ENCODE measurements around the gene CDK6.

The CDK6 gene

DNA sequence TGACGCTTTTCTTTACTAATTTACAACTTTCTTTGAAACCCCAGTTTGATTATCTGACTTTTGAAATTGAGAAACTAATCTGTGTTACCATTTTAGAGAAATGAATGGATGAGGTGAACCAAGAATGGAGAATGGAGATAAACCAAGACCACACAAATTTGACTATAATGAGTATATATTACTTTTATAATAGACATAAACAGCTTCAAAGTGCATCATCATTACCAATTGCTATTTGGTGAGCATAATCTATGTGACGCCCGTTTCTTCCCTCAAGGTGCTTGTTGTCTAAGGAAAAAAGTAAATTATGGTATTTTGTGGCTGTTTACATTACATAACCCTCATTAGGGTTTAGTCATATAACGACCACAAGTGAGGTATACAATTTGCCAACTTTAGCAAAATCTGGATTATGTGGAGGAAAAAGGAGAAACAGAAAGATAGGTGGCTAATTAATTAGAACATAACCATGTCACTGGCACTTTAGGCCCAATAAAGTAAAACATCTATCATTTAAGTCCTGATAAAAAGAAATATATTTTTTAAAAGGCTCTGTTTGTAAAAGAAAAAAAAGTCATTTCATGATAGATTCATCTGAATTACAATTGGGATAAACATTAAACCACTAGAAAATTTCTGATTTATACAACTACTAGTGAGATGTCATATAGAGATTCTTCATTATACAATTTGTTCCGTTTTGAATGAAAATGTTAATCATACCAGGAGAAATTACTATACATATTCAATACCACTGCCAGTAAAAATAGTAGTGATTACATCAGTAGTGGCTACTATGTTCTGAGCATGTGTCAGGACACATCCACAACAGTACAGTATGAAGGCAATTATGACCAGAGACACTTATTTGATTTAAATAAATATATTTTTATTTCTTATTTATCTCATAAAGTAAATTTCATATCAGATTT is 128.0 kb downstream of the CDK6 start:
- DNase-seq (ENCODE audit: low read depth): no peak

DNA sequence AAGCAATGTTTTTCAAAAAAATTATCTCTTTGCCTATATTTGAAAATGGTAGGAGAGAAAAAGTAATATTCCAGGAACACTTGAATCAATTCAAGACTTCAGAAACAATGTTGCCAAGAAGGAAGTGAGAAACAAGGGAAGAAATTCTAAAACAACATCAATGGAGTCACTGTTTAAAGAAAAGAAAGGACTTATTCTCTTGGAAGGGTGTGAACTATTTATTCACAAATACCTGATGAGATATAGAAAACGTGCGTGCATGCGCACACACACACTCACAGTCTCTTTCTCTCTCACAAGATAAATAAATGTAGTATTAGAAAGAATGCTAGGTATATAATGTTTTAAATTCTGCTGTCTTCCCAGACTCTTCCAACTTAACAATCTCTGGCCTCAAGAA is 128.9 kb downstream of the CDK6 start:
- DNase-seq (ENCODE audit: low read depth): no peak

DNA sequence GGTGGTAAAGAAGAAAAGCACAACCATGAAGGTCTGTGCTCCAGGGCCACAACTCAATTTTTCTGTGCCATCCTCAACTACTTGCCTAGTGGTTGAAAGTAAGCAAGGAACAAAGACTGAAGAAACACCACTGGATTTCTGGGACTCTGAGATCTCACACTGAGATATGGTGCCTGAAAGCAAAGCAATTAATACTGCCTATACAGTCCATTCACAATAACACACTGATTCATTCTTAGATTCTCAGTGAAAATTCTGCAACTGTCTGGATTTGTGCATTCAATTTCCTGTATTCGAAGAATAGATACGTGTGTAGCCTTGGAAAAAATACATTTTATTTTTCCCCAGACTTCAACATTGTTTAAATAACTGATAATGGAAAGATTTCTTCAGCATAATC is 129.8 kb downstream of the CDK6 start:
- no peak for DNase-seq (ENCODE audit: low read depth)

DNA sequence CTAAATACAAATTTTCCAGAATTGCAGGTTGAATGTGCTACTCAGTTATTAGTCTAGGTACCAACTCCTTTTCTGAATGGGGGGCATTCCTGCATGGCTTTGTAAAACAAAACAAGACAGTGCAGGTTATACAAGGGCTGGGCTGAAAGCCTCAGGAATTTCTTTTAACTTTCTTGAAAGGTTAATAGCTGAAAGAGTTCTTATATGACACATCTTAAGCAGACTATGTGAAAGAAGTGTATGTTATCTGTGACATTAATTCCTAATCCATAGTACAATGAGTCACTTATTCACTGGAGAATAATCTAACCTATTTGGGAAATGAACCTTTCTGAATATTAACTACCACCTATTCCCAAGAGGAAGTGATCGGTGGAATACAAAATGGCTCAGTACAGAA is 130.5 kb downstream of the CDK6 start:
- DNase-seq (ENCODE audit: low read depth): no peak

DNA sequence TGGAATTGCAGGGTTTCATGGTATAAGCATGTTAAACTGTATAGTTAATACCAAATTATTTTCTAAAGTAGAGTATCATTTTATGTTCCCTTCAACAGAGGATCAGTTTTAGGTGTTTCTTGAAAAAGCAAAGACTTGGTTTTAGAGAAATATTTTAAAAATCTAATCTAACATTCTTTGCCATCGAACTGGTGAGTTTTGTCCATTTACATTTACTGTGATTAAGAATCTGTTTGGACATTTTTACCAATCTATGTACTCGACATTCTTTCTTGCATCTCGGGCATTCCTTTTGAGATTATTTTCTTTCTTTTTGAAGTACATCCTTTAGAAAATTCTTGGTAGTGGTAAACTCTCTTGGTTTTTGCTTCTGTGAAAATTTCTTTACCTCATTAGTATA is 131.5 kb downstream of the CDK6 start:
- no peak for DNase-seq (ENCODE audit: low read depth)

DNA sequence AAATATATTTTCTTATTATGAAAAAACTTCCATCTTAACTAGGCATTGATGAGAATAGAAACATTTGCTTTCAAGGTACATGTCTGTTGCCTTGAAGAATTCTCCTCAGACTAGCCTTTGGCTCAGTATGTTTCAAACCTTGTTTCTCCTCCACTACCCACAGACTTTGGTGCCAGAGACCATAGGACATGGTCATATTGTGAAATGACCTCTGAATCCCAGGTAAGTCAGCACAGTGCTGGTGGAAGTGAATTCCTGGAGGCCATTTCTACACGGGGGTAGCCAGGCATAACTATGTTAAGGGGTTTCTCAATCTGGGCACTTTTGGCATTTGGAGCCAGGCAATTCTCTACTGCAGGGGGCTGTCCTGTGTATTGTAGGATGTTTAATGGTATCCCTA is 133.8 kb downstream of the CDK6 start:
- DNase-seq (ENCODE audit: low read depth): no peak

DNA sequence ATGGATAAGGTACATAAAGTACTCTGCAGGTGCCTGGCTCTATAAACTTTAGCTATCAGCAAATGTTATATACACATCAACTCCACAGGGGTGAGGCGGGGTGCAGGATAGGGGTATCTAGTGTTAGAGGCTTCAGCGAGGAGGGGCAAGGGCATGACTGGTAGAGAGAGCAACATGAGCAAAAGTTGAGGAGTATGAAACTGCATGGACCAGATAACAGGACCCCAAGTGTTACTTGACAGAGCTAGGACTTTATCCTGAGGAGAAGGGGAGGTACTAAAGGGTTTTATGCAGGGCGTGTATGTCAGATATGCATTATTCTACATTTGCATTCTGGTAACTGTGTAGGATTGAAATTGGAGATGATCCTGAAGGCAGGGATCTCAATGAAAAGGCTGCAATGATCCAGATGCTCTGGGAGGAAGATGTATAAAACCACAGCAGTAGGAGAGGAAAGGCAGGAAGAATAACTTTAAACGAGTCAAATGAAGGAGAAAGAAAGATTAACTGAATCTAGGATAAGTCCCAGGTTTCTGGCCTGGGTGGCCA is 136.3 kb downstream of the CDK6 start:
- no peak for DNase-seq (ENCODE audit: low read depth)

DNA sequence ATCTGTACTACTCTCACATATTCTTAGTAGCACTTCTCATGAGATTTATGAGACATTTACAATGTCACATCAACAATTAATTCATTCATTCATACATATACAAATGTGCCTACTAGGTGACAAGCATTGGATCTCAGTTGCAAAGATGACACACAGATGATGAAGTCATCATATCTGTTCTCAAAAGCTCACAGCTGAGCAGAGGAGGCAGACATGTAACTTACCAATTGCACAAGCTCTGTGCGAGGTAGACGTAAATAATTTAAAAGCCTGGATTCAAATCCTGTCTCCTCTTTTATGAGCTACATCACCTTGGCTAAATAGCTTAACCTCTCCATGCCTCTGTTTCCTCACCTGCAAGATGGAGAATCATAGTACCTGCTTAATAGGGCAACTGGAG is 136.8 kb downstream of the CDK6 start:
- DNase-seq (ENCODE audit: low read depth): no peak

DNA sequence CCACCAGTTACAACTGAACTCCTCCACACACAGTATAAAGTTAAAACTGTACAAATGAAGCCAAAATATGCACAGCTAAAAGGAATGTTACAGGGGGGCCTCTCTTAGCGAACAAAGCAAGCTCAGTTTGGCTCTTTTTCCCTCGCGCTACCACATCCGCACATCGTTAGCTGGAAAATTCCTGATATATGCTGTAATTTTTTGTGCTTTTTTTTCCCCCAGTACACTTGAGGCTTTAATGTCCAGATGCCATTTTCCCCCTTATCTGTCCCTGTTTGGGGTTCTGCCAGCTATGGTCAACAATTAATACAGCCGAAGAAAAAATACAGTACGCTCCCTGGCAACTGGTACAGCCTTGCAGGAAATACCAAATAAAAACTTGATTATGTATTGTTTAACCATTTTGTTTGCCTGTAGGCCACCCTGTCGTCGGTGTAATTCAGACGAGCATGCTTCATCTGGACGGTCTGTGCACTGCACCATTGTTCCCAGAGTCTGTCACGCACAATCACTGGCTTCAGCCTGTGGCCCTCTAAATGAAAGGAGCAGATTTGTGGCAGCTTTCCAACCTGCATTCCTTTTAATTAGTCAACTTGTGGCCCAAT is 138.0 kb downstream of the CDK6 start:
- peak; percentile 37 for DNase-seq (ENCODE audit: low read depth)

DNA sequence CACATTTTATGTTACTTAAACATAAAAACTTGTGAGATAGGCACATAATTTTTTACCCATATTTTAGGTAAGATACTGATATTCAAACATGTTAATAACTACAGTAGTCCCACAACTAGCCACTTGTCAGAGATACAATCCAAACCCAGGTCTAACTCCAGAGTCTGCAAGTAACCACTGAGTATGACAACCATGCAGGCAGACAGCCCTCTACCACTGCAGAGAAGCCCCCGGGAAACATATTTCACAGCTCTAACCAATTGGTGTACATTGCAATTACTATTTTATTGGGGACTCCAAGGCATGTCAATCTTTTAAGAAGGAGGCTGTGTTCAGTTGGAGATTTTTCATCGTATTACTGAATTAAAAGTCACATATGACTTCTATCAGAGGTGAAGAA is 139.0 kb downstream of the CDK6 start:
- no peak for DNase-seq (ENCODE audit: low read depth)

DNA sequence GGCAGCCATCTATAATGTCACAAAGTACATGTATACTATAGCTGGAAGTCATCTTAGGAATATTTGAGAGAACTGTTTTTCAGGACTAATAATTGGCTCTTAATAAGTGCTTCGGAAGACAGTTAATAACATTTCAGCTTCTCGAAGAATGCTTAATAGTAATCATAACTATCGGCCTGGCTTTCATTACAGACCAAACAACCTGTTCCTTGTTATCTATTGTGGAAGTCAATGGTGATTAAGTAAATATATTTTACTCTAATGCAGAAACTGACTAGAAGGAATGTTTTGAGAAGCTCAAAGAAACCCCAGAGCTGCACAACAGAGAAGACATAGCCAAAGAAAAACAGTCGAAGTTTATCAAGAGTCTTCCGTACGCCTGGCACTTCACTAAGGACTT is 139.4 kb downstream of the CDK6 start:
- no peak for DNase-seq (ENCODE audit: low read depth)

DNA sequence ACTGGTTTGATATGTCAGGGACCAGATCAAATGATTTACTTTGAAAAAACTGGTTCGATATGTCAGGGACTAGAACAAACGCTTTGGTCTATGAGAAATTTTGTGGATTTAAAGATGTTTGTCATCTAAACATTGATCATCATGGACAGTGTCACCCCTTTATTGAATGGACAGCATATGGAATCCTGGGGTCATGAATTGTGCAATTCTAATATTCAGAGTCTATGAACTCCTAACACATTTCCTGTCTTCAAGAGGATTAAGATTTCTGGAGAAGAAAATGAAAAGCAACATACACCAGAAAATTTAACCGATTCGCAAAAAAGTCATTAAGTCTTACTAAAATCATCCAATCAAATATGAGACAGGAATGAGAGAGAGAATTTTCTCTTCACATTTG is 139.8 kb downstream of the CDK6 start:
- DNase-seq (ENCODE audit: low read depth): no peak

DNA sequence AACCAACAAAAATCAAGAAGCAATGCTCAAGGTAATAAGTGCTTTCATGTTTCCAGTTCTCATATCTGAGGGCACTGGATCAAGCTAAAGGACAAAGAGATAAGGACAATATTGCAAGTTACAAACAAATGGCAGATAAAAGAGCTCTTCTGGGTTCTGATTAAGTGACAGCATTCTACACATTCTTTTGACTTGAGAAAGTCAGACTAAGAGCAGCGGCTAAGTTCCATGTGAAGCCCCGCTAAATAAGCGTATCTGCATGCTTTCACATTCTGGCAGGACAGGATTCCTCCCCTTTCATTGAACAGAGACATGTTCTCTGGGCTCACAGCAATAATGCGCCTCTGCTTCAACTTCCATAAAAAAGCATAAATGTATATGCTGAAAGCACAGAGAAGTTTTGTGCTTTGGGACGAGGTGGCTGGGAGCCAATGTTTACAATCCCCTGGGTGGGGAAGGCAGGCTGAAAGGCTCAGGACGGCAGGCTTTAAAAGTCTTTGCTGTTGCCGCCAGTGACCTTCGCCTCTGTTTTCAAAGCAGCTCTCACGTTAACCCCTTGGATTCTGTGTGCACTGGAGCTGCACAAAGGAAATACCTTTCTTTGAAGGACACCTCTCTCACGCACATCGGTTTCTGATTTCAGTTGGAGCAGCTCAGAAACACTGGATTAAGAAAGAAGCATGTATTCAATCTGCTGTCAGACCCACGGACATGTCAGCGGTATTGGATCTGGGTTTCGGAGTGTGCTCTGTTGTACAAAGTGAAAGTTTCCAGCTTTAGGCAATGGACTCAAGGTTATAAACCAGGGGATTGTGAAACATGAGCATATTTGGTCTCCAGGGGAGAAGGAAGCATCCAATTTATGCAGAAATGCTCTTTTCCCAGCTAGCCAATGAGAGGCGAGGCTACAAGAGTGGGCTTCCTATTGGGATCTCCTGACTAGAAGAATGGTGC is 140.8 kb downstream of the CDK6 start:
- peak; percentile 78 for DNase-seq (ENCODE audit: low read depth)

DNA sequence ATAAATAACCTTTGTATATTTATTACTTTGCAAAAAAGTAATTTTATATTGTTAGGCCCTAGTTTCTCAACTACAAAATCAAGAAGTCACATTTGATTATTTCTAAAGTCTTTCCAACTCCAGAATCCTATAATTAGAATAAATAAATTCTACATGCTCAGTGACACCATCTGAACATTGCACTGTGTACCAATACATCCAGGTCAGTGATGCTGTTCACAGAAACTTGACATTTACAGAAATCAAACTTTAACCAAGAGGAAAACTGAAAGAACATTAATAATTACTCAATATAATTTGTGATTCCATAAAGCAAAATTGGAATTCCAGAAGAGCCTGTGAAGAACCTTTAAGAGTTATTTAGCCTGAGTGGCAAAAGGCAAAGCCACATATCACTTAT is 142.2 kb downstream of the CDK6 start:
- no peak for DNase-seq (ENCODE audit: low read depth)

DNA sequence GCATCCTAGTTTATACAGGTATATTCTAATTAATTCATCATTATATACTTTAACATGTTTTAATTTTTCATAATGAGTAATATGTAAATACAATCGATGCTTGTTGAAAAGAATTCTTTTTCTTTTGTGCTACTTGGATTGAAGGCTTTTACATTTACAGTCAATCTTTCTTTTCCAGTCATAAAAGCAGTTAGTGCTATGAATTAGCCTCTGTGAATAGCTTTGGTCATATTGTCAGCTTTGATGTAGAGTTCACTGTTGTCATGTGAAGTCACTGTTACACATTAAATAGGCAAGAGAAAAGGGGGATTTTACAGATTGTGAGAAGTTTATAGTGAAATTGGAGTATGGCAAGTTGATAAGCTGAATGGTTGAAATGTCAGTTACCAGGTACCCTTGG is 142.9 kb downstream of the CDK6 start:
- DNase-seq (ENCODE audit: low read depth): no peak

DNA sequence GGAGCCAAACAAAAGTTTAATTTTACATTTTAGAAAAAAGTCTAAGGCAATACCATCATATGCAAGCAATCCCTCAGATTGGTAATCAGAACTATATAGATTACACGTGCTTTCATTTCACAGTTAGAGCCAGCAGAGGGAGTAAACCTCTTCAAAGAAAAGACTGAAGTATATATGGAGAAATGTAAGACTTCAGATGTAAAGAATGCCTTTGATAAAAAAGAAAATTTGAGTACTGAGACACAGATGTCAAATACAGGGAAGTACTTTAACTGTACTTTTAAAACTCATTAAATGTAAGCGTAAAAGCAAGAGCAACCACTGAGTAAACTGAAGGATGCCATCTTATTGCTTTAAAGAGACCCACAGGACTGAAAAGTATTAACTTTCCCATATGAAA is 144.8 kb downstream of the CDK6 start:
- DNase-seq (ENCODE audit: low read depth): peak; percentile 38

DNA sequence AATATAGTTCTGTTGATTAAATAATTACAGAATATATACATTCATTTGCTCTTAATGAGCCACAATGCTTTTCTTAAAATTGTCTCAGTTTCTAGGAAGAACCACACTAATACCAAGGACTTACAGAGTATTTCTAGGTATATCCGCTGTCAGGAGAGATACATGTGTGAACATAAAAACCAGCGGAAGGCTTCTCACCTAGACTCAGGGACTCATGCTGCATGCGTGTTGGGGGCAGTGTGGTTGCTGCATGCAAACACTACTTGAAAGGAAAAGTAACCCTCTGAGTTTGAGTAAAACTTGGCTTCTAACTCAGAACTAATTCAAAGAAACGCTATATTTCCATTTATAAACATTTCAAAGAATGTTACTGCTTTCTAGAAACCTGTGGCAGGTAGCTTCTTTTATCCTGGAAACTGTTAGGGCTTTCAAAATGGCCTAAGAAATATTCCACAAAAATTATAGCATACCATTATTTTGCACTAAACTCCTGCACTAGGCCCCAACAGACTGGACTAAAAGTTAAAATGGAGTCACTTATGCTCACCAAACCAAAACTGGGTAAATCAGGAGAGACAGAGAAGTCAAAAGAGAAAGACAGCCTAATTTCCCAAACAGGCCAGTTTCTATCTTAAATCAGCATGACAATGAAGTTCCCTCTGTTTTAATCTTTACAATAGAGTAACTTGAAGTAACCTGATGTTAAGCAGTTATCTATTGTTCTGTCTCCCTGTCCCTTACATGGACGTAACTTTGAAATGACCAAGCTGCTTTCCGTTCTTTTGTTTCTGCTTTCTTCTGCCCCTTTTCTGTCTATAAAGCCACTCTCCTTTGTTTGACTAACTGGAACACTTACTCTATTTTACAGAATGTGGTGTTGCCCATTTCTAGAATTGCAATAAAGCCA is 151.0 kb downstream of the CDK6 start:
- no peak for DNase-seq (ENCODE audit: low read depth)

DNA sequence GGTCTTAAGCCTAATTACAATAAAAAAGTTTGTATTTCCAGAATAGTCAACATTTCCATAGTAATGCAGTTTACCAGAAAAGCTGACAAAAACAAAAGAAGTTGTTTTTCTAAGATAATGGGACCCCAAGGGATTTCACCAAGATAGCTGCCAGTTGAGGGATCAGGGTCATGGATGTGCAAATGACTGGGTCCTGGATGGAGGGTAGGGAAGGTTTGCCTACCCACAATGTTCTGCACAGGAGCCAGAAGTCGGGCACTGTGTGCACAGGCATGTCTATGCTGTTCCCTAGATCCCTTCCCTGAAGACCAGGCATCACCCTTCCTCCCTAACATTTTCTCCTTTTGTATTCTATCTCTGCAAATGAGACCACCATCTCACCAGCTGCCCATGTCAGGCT is 152.1 kb downstream of the CDK6 start:
- DNase-seq (ENCODE audit: low read depth): no peak

DNA sequence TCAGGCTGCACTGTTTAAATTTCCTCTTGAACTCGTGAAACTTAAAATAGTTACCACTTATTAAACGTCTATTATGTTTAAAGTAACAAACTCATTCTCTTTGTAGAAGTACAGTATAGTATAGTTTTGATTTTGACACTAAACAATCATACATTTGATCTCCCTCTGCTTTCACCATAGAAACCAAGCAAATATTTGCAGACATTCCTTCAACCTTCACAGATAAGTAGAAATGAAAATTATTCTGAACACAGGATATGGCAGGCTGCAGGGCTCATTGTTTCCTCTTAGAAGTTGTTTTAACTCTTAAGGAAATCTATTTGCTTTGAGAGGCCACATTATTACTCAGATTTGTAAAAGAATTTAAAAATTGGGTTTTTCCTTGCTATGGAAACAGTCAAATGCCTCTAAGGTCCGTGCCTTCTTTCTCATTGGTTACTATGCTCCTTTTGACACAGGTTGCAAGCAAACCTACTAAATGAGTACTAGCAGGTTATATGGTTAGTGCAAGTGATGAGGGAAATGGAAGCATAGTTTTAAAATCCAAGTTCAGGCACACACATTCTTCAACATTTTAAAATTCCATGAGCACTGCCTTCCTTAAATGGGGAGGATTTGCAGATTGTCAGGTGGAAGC is 153.4 kb downstream of the CDK6 start:
- DNase-seq (ENCODE audit: low read depth): no peak

DNA sequence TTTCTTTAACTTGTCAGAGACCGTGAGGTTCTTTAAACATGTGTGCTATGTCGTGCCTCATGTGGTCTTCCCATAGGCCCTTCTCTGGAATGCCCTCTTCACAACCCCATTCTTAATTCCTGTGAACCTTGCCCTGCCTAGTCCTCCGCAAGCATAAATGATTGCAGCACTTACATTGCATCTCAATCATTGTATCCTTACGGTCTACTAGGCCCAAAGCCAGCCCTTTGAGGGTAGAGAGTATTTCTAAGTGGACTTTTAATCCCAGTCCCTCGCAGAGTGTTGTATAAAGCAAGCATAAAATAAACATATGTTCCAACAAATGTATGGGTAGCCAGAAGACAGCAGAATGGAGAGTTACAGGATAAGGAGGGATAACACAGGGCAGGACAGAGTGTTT is 154.0 kb downstream of the CDK6 start:
- no peak for DNase-seq (ENCODE audit: low read depth)

DNA sequence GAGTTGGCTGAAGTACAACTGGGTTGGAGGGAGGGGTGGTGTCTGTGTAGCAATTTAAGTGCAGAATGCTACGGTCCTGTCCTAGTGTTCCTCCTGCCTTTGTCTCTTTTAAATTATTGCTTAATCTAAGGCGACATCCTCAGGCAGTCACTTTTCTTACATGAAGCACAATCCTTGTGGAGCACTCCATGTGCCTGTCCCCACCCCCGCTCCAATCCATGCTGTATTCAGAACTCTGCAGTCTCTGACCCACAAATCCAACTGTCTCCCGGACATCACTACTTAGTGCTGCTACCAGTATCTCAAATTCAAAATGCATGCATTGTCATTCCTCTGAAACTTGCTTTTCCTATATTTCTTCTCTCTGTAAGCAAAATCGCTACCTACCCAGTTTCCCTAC is 154.7 kb downstream of the CDK6 start:
- no peak for DNase-seq (ENCODE audit: low read depth)
